ENCODE data around the gene TCF3.
"Not testable (repeated sequence)": the region's sequence is repeated elsewhere in the genome, so short reads cannot be mapped to it uniquely, and the experiment has no call there.

The TCF3 gene

DNA sequence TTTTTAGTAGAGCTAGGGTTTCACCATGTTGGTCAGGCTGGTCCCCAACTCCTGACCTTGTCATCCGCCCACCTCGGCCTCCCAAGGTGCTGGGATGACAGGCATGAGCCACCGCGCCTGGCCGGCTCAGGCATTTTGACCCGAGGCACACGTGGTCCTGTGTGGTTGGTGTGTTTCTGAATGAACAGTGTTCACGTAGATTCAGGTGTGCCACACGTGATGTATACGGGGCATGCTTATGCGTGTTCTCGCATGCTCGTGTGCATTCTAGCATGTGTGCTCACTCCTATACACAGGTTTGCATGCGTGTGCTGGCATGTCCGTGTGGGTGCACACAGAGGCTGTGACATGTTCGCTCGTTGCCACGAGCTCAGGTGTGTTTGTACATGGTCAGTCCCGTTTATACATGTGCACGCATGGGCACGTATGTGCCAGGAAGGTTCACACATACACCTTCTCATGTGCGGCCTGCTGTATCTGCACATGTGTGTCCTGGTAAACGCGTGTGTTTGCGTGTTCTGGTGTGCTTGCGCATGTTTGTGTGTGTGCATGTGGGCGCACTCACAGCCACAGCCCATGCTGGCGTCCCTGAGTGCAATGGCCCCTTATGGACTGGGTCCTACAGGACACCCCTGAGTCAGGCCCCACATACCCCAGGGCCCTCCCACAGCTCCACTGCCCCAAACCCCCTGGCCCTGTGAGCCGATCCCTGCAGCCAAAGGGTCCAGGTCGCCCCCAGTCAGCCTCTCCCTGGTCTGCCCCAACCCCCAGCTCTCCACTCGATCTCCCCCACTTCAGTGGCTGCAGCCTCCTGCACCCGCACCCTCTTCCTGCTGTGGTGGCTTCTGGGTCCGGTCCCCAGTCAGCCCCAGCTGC, 20.6 kb upstream of the TCF3 start:
- DNase-seq (ENCODE audit: low read depth in 2 of 2): no peak

GRCh38 chr19:1672038-1672768, 19.8 kb upstream of the TCF3 start:
- DNase-seq (ENCODE audit: low read depth in 2 of 2): no peak

DNA sequence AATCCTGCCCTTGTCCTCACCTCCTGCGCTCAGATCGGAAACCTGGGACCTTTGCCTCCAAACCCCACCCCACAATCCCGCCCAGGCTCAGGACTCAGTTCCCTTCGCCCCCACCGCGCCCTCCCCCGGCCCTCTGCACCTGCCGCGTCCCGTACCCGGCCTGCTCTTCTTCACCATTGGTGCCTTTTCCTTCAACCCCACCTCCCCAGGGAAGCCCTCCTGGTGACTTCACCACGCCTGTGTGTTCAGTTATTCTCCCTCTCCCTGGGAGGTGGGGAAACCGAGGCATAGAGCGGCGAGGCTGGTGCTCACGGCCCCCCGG, 19.3 kb upstream of the TCF3 start:
- DNase-seq (ENCODE audit: low read depth in 2 of 2): no peak

- not testable (repeated sequence) for DNase-seq (ENCODE audit: low read depth in 2 of 2)
Measured at GRCh38 chr19:1670747-1671146, 18.3 kb upstream of the TCF3 start.

- DNase-seq (ENCODE audit: low read depth in 2 of 2): no peak
Measured at GRCh38 chr19:1668486-1669270, 16.3 kb upstream of the TCF3 start.

DNA sequence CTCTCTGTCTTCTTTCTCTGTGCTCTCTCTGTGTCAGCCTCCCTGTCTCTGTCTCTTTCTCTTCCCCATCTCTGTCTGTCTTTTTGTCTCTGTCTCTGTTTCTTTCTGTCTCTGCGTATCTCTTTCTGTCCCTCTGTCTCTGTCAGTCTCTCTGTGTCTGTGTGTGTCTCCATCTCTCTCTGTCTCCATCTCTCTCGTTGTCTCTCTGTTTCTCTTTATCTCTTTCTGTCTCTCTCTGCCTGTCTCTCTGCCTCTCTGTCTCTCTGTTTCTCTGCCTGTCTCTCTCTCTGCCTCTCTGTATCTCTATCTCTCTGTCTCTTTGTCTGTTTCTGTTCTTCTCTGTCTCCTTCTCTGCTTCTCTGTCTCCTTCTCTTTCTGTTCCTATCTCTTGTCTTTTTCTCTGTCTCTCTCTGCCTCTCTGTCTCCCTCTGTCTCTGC, 15.7 kb upstream of the TCF3 start:
- DNase-seq (ENCODE audit: low read depth in 2 of 2): no peak

- no peak for DNase-seq (ENCODE audit: low read depth in 2 of 2)
Measured at GRCh38 chr19:1665565-1666047, 13.2 kb upstream of the TCF3 start.

- DNase-seq (ENCODE audit: low read depth in 2 of 2): no peak
Measured at GRCh38 chr19:1663852-1664251, 11.4 kb upstream of the TCF3 start.

GRCh38 chr19:1663227-1663626, 10.8 kb upstream of the TCF3 start:
- not testable (repeated sequence) for DNase-seq (ENCODE audit: low read depth in 2 of 2)

GRCh38 chr19:1661995-1662394, 9.6 kb upstream of the TCF3 start:
- DNase-seq (ENCODE audit: low read depth in 2 of 2): no peak

- no peak for DNase-seq (ENCODE audit: low read depth in 2 of 2)
Measured at GRCh38 chr19:1659084-1659427, 6.6 kb upstream of the TCF3 start.

GRCh38 chr19:1658150-1659083, 6.0 kb upstream of the TCF3 start:
- no peak for DNase-seq (ENCODE audit: low read depth in 2 of 2)

DNA sequence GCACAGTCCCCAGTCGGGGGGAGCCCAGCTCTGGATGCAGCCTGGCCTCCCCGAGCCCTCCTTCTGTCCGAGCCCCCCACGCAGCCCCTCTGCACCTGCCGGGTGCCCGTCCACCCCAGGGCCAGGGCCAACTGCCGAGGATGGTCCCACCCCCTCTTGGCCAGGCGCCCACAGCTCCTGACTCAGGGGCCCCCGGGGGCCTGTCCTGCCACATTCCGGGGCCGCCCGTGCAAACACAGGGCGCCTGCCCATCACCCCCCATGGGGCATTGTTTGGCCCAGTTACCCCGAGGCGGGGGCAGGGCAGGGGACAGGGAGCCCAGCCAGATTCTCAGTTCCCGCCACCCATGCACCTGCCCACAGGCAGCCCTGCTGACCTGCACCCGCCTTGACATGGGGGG, 5.3 kb upstream of the TCF3 start:
- DNase-seq (ENCODE audit: low read depth in 2 of 2): no peak

- no peak for DNase-seq (ENCODE audit: low read depth in 2 of 2)
Measured at GRCh38 chr19:1656988-1657536, 4.6 kb upstream of the TCF3 start.

DNA sequence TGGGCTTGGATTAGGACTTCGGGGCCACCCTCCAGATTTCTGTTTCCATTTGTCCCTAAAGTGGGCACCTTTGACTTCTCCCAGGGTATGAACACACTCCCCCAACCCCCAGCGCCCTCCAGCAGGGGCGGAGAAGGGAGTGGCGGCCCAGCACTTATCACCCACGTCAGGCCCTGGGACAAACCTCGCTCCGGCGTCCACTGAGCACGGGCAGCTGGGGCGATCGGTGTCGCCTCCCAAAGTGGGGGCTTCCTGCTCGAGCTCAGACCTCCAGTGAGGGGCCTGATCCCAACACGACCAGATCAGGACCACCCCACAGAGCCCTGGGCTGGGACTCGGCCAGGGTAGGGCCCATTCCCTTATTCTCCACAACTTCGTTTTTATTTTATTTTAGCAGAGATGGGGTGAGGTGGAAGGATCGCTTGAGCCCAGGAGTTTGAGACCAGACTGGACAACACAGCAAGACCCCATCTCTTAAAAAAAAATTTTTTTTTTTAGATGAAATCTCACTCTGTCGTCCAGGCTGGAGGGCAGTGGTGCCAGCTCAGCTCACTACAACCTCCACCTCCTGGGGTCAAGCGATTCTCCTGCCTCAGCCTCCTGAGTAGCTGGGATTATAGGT, 3.7 kb upstream of the TCF3 start:
- DNase-seq (ENCODE audit: low read depth in 2 of 2): no peak

DNA sequence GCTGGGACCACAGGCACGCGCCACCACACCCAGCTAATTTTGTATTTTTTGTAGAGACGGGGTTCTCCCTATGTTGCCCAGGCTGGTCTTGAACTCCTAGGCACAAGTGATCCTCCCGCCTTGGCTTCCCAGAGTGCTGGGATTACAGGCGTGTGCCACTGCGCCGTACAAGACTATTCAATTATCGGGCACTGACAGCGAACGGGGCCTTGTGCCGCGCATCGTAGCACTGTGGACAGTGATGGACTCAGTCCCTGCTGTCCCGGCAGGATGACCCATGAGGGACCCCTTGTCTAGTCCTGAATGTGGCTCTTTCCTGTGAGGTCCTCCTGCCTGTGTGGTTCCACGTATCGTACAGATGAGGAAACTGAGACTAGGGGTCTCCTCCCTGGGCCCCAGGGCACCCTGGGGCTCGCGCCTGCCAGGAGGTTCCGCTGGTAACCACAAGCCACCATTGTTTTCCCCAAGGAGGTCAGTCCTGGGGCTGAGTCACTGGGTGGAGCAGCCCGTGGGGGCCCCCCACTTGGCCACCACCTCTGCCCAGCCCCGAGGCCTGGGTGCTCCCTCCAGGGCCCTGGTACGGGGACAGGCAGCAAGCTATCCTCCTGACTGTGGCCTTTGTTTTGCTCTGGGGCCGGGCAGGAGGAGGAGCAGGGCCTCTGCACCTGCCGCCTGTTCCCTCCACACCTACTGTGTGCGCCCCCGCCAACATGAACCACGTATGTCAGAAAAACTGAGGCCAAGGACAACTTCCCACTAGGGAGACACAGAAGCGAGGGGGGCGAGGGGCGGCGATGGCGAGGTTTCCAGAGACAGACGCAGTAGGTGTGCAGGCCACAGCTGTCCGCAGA, 2.9 kb upstream of the TCF3 start:
- no peak for DNase-seq (ENCODE audit: low read depth in 2 of 2)

GRCh38 chr19:1654178-1654792, 1.9 kb upstream of the TCF3 start:
- no peak for DNase-seq (ENCODE audit: low read depth in 2 of 2)

DNA sequence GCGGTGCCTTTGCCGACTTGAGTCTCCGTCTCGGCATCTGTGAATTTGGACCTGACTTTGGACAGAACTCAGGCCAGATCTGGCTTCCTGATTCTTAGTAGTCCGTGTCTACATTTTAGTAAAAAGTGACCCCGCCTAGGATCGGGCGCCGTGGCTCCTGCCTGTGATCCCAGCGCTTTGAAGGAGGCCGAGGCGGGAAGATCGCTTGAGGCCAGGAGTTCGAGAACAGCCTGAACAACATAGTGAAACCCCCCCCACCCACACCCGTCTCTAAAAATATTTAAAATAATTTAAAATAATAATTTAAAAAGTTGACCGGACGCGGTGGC, 849 bp upstream of the TCF3 start:
- DNase-seq (ENCODE audit: low read depth in 2 of 2): no peak

- no peak for DNase-seq (ENCODE audit: low read depth in 2 of 2)
Measured at GRCh38 chr19:1651568-1652291, 685 bp downstream of the TCF3 start.
